Panc1 (cell line): ENCODE data around the gene MTREX.

Source experiments
- POLR2AphosphoS5 ChIP-seq: IDR thresholded peaks from 2 replicates; pipeline ENCODE4 v1.6.1; 2012; ENCODE audit warnings: mild to moderate bottlenecking, low read depth, low read length, moderate library complexity
- TCF7L2 ChIP-seq: IDR thresholded peaks from 2 replicates; pipeline ENCODE4 v1.6.1; 2011; ENCODE audit warnings: mild to moderate bottlenecking, low read depth, low read length, inconsistent platforms
- TF ChIP-seq, protein P1 (sequence below): fragments of 450-650 bp; IDR thresholded peaks from 2 replicates; pipeline ENCODE4 v1.5.1; 2017; ENCODE audit warnings: mild to moderate bottlenecking
- TF ChIP-seq, protein P2 (sequence below), 2 experiments: IDR thresholded peaks; 2 replicates each; pipeline ENCODE4 v1.6.1; 2011 to 2012; ENCODE audit warnings: low read depth in 2 of 2, control low read depth in 1 of 2, low read length in 1 of 2, mild to moderate bottlenecking in 1 of 2, moderate library complexity in 1 of 2; ENCODE audit not compliant: insufficient read depth in 1 of 2

DNA sequence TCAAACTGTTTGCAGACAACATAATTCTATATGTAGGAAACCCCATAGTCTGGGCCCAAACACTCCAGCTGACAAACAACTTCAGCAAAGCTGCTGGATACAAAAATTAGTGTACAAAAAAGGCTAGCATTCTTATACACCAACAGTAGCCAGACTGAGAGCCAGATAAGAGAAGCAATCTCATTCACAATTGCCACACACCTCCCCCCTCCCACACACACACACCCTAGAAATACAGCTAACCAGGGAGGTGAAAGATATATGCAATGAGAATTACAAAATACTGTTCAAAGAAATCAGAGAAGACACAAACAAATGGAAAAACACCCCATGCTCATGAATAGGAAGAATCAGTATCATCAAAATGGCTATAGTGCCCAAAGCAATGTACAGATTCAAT lies 9.0 kb downstream of the MTREX start:
- TF ChIP-seq, protein P1, sequence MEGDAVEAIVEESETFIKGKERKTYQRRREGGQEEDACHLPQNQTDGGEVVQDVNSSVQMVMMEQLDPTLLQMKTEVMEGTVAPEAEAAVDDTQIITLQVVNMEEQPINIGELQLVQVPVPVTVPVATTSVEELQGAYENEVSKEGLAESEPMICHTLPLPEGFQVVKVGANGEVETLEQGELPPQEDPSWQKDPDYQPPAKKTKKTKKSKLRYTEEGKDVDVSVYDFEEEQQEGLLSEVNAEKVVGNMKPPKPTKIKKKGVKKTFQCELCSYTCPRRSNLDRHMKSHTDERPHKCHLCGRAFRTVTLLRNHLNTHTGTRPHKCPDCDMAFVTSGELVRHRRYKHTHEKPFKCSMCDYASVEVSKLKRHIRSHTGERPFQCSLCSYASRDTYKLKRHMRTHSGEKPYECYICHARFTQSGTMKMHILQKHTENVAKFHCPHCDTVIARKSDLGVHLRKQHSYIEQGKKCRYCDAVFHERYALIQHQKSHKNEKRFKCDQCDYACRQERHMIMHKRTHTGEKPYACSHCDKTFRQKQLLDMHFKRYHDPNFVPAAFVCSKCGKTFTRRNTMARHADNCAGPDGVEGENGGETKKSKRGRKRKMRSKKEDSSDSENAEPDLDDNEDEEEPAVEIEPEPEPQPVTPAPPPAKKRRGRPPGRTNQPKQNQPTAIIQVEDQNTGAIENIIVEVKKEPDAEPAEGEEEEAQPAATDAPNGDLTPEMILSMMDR, result no peak
- TF ChIP-seq, protein P2, sequence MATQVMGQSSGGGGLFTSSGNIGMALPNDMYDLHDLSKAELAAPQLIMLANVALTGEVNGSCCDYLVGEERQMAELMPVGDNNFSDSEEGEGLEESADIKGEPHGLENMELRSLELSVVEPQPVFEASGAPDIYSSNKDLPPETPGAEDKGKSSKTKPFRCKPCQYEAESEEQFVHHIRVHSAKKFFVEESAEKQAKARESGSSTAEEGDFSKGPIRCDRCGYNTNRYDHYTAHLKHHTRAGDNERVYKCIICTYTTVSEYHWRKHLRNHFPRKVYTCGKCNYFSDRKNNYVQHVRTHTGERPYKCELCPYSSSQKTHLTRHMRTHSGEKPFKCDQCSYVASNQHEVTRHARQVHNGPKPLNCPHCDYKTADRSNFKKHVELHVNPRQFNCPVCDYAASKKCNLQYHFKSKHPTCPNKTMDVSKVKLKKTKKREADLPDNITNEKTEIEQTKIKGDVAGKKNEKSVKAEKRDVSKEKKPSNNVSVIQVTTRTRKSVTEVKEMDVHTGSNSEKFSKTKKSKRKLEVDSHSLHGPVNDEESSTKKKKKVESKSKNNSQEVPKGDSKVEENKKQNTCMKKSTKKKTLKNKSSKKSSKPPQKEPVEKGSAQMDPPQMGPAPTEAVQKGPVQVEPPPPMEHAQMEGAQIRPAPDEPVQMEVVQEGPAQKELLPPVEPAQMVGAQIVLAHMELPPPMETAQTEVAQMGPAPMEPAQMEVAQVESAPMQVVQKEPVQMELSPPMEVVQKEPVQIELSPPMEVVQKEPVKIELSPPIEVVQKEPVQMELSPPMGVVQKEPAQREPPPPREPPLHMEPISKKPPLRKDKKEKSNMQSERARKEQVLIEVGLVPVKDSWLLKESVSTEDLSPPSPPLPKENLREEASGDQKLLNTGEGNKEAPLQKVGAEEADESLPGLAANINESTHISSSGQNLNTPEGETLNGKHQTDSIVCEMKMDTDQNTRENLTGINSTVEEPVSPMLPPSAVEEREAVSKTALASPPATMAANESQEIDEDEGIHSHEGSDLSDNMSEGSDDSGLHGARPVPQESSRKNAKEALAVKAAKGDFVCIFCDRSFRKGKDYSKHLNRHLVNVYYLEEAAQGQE (IDR thresholded peaks at IDR 0.05; ENCODE audit: insufficient read depth in 1 of 2, low read depth in 2 of 2, low read length in 1 of 2), result no peak
- TF ChIP-seq POLR2AphosphoS5 (no peak), TCF7L2 (no peak)
